ENCODE measurements around the gene DNAJB9. TPM values are rescaled to one million over a fixed set of nuclear protein-coding genes. Genes with fewer than 3 reads are reported as not detected.

Gene DNAJB9
- total RNA-seq, 2 donors from 2014 or later, result 10.1 to 17.4 TPM

DNA sequence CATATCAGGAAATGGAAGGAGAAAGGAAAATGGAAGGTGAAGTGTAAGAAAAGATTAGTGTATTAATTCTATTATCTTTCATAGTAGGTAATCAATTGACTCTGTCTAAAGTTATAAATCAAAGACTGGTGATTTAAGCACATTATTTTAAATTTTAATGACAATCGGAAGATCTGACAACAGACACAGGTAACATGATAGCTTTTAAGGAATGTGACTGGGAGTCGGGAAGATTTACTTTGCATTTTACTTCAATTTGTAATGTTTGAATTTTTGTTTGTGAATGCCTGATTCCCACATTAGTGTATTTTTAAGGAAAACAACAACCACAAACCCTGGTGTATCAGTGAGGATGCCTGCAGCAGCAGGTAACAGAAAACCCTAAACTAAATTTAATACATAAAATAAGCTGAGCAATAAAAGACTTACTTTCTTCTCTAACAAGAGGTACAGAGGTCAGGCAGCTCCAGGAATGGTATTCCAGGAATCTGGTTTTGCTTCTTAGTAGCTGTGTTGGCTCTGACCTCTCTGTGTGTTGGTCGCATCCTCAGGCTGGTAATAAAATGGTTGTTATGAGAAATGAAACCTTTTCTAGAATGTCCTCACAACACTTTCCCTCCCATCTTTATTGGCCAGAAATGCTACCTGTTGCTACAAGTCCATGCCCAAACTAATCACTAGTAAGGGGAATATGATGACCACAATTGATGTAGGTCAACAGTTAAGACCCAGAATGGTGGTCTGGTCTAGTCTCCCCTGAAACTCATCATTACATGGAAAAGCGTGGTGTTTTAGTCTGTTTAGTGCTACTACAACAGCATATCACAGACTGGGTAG, 12.2 kb downstream of the DNAJB9 start:
- peaks cover 2% of the 10 kb centered on the region for H3K4me1 Mint-ChIP-seq
- no peak overlapping the region for H3K27ac Mint-ChIP-seq
- H3K36me3 Mint-ChIP-seq (ENCODE audit: low read depth), result peaks cover 28% of the 10 kb centered on the region
- H3K27me3 Mint-ChIP-seq, result no peaks in the 10 kb centered on the region
- no peaks in the 10 kb centered on the region for H3K9me3 Mint-ChIP-seq
- ATAC-seq (replicated peaks), result no peak
- H3K4me3 Mint-ChIP-seq, result no peak overlapping the region

DNA sequence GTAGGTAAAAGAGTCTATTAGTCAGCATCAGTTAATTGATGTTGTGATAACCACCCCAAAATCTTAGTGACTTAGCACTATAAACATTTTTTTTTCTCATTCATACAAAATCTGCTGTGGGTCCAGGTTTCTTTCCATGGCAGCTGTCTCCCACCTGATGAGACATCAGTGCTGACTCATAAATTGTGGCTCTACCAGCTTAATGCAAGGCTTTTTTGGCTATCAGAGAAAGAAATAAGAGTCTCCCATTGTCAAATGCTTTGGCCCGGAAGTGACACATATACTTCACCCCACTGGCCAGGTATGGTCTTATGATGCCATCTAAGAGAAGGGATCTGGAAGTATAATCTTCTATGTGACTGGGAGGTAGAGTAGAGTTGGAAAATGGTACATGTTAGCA, 14.5 kb downstream of the DNAJB9 start:
- H3K4me1 Mint-ChIP-seq, result no peaks in the 10 kb centered on the region
- H3K4me3 Mint-ChIP-seq, result no peak overlapping the region
- ATAC-seq (replicated peaks), result no peak
- H3K36me3 Mint-ChIP-seq (ENCODE audit: low read depth), result peaks cover 7% of the 10 kb centered on the region
- no peak overlapping the region for H3K27ac Mint-ChIP-seq
- no peaks in the 10 kb centered on the region for H3K9me3 Mint-ChIP-seq
- H3K27me3 Mint-ChIP-seq, result no peaks in the 10 kb centered on the region

DNA sequence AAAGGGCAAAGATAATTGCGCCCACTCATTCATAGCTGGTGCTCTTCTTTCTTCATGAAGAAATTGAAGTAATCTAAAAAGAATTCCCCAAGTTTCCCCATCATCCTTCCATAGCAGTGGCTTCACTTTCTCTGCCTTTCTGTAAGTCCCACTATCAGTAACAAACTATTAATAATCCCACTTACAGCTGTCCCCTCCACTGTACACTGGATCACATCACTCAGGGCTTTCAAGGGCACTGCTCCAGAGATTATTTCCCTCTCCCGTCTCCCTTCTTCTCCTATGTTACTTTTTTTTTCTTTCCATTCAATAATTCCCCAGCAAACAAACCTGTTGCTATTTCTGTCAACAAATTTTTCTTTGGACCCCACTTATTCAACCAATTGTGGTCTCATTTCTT, 16.2 kb downstream of the DNAJB9 start:
- Mint-ChIP-seq H3K36me3 (ENCODE audit: low read depth) (no peaks in the 10 kb centered on the region), H3K9me3 (no peaks in the 10 kb centered on the region), H3K27me3 (no peaks in the 10 kb centered on the region), H3K4me3 (no peak overlapping the region), H3K27ac (no peak overlapping the region), H3K4me1 (no peaks in the 10 kb centered on the region)
- ATAC-seq (replicated peaks), result no peak

DNA sequence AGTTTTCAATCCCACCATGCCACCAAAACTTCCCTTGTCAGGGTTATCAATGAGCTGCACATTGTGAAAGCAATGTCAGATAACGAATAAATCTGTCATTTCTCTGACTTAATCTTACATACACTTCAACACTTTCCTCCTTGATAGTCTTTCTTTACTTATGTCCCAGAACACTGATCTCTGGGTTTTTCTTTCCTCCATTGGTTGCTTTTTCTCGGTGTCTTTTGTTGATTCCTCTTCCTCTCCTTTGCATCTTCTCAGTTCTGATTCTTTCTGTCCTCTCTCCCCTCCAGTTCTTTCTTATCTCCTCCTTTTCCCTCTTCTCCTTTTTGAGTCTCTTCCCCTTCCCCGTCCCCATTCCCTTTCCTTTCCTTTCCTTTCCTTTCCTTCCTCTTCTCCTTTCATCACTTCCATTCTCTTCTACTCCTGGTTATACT, 16.6 kb downstream of the DNAJB9 start:
- no peaks in the 10 kb centered on the region for H3K27me3 Mint-ChIP-seq

DNA sequence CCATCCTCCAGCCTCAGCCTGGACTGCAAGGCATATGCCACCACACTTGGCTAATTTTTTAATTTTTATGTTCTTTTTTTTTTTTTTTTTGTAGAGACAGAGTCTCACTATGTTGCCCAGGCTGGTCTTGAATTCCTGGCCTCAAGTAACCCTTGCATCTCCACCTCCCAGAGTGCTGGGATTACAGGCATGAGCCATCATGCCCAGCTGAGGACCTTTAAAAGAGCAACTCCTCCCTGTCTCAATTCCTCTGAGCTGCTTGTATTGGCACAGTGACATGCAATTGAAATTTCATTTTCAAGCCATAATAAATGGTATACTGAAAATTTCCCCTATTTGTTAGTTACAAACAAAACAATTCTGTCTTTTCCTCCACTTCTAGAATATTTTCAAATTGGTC, 19.5 kb downstream of the DNAJB9 start:
- no peak for ATAC-seq (replicated peaks)
- H3K27me3 Mint-ChIP-seq, result no peaks in the 10 kb centered on the region
- H3K36me3 Mint-ChIP-seq (ENCODE audit: low read depth), result no peaks in the 10 kb centered on the region
- H3K27ac Mint-ChIP-seq, result no peak overlapping the region
- no peaks in the 10 kb centered on the region for H3K9me3 Mint-ChIP-seq
- no peaks in the 10 kb centered on the region for H3K4me1 Mint-ChIP-seq
- H3K4me3 Mint-ChIP-seq, result no peak overlapping the region

More for the DNA sequence above, 16.6 kb downstream of the DNAJB9 start:
- H3K27ac Mint-ChIP-seq, result no peak overlapping the region
- H3K9me3 Mint-ChIP-seq, result no peaks in the 10 kb centered on the region
- H3K4me3 Mint-ChIP-seq, result no peak overlapping the region
- ATAC-seq (replicated peaks), result no peak
- H3K4me1 Mint-ChIP-seq, result no peaks in the 10 kb centered on the region
- no peaks in the 10 kb centered on the region for H3K36me3 Mint-ChIP-seq (ENCODE audit: low read depth)

DNA sequence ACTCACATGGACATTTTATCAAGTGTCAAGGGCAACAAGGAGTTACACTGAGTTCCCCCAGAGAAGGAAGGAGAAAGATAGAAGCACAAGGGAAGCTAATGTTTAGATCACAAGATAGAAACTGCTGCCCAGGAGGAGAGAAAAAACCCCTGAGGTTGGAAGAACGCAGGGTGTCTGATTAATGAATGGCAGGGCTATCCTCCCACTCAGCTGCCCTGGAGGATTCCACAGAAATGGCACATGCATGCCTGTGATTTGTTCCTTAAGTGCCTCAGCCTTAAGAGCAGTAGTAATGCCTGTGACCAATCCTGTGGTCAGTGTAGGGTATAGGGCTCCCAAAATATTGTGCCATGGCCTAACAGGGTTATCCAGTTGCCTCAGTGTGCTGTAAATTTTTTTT, 20.2 kb downstream of the DNAJB9 start:
- Mint-ChIP-seq H3K27me3 (no peaks in the 10 kb centered on the region), H3K27ac (no peak overlapping the region), H3K9me3 (no peaks in the 10 kb centered on the region), H3K4me1 (no peaks in the 10 kb centered on the region), H3K36me3 (ENCODE audit: low read depth) (no peaks in the 10 kb centered on the region), H3K4me3 (no peak overlapping the region)
- no peak for ATAC-seq (replicated peaks)

DNA sequence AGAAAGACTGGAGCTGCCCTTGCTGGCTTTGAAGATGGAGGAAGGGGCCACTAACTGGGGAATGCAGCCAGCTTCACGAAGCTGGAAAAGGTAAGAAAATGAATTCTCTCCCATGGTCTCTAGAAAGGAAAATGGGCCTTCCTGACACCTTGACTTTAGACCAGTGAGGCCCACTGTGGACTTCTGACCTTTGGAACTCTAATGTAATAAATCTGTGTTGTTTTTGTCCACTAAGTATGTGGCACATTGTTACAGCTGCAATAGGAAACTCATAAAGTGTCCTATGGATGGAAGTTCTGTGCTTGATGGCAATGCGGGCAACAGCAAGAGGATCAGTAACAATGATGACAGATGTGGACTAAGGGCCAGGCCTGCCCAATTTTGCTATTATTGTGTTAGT, 20.9 kb downstream of the DNAJB9 start:
- Mint-ChIP-seq H3K4me3 (no peak overlapping the region), H3K4me1 (no peaks in the 10 kb centered on the region), H3K27me3 (no peaks in the 10 kb centered on the region), H3K36me3 (ENCODE audit: low read depth) (no peaks in the 10 kb centered on the region), H3K9me3 (no peaks in the 10 kb centered on the region), H3K27ac (no peak overlapping the region)
- no peak for ATAC-seq (replicated peaks)

DNA sequence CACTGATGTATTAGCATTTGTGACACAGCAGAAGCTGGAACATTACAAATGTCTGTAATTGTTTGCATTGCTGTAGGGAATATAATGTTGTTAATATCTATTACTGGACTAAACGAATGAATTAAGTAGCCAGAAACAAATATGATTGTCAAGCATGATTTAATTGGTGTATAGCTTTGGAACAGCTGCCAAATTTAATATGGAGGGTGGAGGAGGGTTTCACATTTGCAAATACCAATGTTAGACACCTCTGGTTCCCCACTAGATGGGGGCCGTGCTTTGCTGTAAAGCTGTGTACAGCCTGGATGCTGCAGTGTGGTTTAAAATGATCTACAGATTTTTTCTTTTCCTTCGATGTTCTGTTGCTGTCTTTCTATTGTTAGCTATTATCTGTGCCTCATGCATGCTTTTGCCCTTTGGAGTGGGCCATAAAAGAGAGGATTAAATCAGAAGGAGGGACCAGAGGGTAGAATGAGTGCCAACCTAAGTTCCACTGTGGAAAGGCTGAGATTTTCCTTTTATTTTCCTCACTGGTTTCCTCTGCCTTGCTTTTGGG, 23.1 kb downstream of the DNAJB9 start:
- Mint-ChIP-seq H3K36me3 (ENCODE audit: low read depth) (no peaks in the 10 kb centered on the region), H3K9me3 (no peaks in the 10 kb centered on the region), H3K27ac (no peak overlapping the region), H3K4me1 (no peaks in the 10 kb centered on the region), H3K4me3 (no peak overlapping the region), H3K27me3 (no peaks in the 10 kb centered on the region)
- no peak for ATAC-seq (replicated peaks)

DNA sequence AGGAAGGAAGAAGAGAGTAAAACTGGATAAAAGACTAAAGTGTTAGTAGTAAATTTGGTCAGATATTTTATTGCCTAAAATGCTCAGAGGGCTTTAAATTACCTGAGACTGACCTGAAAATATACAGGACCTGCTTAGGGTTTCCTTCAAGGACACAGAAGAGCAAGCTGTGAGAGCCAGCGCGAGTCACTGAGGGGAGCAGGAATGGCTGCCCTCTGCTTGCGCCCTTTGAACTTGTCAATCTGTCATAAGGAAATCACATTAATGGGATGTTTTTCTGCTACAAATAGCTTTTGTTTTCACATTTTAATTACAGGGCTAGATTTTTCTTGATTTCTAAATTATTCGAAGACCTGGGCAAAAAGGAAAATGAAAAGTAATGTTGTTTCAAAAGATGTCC, 26.9 kb downstream of the DNAJB9 start:
- Mint-ChIP-seq H3K36me3 (ENCODE audit: low read depth) (no peaks in the 10 kb centered on the region), H3K27me3 (peaks cover 20% of the 10 kb centered on the region), H3K4me3 (no peak overlapping the region), H3K27ac (no peak overlapping the region), H3K9me3 (no peaks in the 10 kb centered on the region), H3K4me1 (no peaks in the 10 kb centered on the region)
- peak; percentile 62 for ATAC-seq (replicated peaks)

DNA sequence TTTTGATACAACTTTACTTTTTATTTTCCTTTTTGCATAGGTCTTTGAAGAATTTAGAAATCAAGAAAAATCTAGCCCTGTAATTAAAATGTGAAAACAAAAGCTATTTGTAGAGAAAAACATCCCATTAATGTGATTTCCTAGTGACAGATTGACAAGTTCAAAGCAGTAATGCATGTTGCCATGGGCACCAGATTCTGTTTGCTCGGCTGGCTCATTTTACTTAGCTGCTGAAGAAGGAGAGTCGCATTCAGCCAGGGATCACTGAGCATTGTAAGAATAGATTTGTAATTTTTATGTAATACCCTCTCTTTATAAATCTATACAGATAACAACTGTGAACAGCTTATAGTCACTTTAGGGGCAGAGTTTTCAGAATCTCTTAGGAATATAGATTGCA, 28.5 kb downstream of the DNAJB9 start:
- H3K27ac Mint-ChIP-seq, result no peak overlapping the region
- H3K36me3 Mint-ChIP-seq (ENCODE audit: low read depth), result no peaks in the 10 kb centered on the region
- H3K4me3 Mint-ChIP-seq, result no peak overlapping the region
- ATAC-seq (replicated peaks), result no peak
- H3K27me3 Mint-ChIP-seq, result peaks cover 20% of the 10 kb centered on the region
- no peaks in the 10 kb centered on the region for H3K9me3 Mint-ChIP-seq
- no peaks in the 10 kb centered on the region for H3K4me1 Mint-ChIP-seq

DNA sequence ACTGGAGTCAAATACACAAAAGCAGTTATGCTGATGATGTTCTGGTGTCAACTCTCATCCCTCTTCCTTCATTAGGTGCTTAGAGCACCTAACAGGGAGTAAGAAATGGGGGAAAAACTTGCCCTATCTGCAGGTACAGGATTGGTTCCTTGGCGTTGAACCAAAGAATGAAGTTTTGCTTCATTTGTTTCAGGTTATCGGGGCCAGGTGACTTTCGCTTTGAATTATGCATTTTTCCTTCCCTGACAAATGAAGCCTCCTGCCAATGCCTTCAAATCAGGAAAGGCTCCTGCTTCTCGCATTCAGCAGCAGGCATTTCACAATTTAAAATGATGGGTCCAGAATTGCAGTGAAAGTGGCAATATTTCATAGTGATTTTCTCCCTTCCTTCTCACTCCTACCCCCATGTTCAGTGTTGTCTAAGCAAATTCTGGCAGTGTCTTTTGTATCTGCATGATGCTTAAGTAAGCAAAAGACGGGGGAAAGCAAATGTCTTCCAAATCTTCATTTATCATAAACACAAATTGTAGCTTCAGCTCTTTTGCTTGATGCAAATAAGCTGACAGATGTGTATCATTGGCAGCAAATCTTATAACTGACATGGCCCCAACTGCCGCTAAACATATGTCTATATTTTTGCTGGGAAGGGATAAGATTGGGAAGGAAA, 29.4 kb downstream of the DNAJB9 start:
- Mint-ChIP-seq H3K4me1 (no peaks in the 10 kb centered on the region), H3K27ac (no peak overlapping the region), H3K36me3 (ENCODE audit: low read depth) (no peaks in the 10 kb centered on the region), H3K4me3 (no peak overlapping the region), H3K27me3 (peaks cover 20% of the 10 kb centered on the region), H3K9me3 (no peaks in the 10 kb centered on the region)
- ATAC-seq (replicated peaks), result no peak

DNA sequence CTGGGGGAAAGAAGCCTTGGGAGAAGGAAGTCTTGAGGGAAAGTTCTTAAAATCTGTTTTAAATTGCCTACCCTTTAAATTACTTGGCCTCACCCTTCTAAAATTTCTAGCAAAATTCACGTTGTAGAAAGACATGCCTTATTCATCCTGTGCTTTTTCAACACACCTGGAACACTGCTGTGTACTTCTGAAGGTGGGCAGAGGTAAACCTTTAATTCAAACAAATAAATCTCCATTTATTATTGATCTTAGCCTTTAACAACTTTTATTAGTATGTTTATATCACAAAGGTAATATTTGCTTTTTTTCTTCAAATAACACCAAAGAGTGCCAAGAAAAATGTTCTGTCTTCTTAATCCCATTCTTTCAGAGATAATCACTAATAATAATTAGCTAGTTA, 30.7 kb downstream of the DNAJB9 start:
- H3K36me3 Mint-ChIP-seq (ENCODE audit: low read depth), result no peaks in the 10 kb centered on the region

DNA sequence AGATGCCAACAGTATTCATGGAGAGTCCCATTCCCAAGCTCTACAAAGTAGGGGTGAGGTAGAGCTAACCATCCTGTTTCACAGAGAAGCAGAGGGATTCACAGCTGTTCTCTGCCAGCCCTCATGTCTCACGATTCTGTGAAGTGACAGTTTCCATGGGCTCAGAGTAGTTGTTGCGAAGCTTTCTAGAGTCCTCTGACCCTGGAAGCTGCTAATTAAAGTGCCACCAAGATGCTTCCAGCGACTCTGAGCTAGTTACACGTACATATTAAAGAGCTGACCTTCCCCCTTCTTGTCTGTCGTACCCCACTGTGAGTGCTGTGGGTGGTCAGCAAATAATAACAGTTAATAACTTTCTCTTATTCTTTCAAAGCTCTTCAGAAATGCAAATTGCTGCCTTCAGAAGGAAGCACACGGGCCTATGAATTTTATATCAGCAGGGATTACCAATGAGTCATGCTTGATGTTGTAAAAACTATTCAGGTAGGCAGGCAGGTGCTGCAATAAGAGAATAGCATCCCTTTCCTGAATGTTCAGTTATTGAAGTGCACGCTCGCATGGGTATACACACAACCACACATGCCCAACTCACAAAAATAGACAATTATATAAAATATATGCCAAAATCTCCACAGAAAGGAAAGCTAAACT, 34.1 kb downstream of the DNAJB9 start:
- Mint-ChIP-seq H3K27me3 (peaks cover 14% of the 10 kb centered on the region), H3K4me3 (no peak overlapping the region), H3K9me3 (no peaks in the 10 kb centered on the region), H3K27ac (no peak overlapping the region), H3K36me3 (ENCODE audit: low read depth) (no peaks in the 10 kb centered on the region), H3K4me1 (no peaks in the 10 kb centered on the region)
- no peak for ATAC-seq (replicated peaks)

More for the DNA sequence above, 30.7 kb downstream of the DNAJB9 start:
- no peak for ATAC-seq (replicated peaks)
- Mint-ChIP-seq H3K27me3 (peaks cover 20% of the 10 kb centered on the region), H3K4me1 (no peaks in the 10 kb centered on the region), H3K9me3 (no peaks in the 10 kb centered on the region), H3K27ac (no peak overlapping the region), H3K4me3 (no peak overlapping the region)

DNA sequence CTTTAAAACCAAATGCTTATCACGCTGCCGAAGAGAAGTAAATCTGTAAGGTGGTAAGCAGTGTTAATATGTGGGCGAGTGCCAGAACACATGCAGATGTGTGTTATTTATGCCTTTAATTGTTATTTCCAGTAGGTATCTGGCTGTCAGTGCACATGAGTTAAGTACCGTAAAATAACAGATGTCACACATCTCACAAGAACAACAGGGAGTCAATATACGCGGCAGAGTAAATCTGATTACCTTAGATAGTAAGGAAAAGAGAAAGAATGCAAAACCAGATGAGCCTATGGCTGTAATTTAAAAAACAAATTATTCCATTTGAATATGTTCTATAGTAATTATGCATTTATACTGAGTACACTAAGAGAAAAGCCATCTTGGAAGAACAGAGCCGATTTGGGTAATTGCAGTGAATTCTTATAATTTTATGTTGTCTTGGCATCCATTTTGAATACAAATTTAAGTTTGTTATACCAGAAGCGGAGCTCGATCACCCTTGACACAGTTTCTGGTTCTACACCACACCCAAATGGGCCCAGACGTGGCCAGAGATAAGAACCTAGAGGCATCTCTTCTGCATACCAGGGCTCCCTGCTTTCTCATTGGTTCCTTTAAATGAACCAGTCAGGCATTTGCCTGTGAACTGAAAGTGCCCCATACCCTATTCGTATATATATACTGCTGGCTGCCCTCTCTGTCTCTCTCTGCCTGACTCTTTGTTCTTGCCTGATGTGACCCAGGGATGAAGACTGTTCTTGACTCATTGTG, 34.8 kb downstream of the DNAJB9 start:
- ATAC-seq (replicated peaks), result no peak
- Mint-ChIP-seq H3K27me3 (peaks cover 9% of the 10 kb centered on the region), H3K4me1 (no peaks in the 10 kb centered on the region), H3K4me3 (no peak overlapping the region), H3K27ac (no peak overlapping the region), H3K9me3 (no peaks in the 10 kb centered on the region), H3K36me3 (ENCODE audit: low read depth) (no peaks in the 10 kb centered on the region)

All from activated T-helper 17 cell treated with anti-CD3 and anti-CD28 coated beads, Interleukin-2, amount 50 U/mL, for 72 hours (primary cell).